ENCODE results near the gene TEPSIN. TPM values are rescaled to one million over a fixed set of nuclear protein-coding genes. Genes with fewer than 3 reads are reported as not detected.
A peak's percentile ranks its signal among the peaks of the same experiment; 100 is the strongest.

TEPSIN gene
- total RNA-seq, 2 experiments from 2014 or later: 28.2 to 32.2 TPM

DNA sequence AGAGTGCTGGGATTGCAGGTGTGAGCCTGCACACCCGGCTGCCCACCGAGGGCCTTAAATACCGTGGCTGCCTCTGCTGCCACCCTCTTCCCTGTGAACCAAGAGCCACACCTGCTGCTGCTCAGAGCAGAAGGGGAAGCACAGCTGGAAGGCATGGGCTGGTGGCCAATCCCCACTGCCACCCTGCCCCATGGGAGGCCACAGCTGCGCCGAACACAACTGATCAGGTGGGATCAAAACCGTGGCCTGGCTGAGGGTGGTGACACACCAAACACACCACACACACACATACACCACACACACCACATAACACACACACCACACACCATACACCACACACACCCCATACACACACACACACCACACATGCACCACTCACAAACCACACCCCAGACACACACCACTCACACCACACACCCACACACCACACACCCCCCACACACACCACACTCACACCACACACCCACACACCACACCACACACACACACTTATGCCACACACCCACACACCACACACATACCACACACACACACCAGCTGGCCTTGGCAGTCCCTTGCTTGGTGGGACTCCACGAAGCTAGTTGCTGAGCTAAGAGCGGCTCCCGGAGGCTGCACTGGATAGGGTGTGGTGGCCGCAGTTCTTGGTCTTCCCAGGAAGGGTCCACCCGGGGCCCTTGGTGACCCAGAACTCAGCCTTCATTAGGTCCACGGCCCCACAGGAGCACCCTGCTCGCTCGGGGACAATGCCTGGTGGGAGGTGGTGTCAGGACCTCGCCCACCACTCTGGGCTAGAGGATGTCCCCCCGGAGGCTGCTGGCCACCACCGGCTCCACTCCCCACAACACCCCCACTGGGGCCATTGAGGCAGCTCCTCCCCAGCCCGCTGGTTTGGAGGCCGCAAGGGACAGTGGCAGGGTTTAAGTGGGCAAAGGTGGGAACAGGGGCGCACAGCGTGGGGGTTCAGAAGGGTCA is 31.0 kb downstream of the TEPSIN start:
- H3K4me1 Mint-ChIP-seq (ENCODE audit: low read depth): peaks cover 2% of the 10 kb centered on the region
- no peaks in the 10 kb centered on the region for H3K27me3 Mint-ChIP-seq
- no peak overlapping the region for H3K4me3 Mint-ChIP-seq
- POLR2A ChIA-PET: no interaction called here
- no peaks in the 10 kb centered on the region for H3K36me3 Mint-ChIP-seq (ENCODE audit: low read depth)
- ATAC-seq (peak; percentile 39), DNase-seq (peak; percentile 14)
- no peaks in the 10 kb centered on the region for H3K9me3 Mint-ChIP-seq
- intact Hi-C loops (cut with micrococcal nuclease): no loop called here
- CTCF ChIA-PET: no interaction called here
- TF ChIP-seq, protein P1, sequence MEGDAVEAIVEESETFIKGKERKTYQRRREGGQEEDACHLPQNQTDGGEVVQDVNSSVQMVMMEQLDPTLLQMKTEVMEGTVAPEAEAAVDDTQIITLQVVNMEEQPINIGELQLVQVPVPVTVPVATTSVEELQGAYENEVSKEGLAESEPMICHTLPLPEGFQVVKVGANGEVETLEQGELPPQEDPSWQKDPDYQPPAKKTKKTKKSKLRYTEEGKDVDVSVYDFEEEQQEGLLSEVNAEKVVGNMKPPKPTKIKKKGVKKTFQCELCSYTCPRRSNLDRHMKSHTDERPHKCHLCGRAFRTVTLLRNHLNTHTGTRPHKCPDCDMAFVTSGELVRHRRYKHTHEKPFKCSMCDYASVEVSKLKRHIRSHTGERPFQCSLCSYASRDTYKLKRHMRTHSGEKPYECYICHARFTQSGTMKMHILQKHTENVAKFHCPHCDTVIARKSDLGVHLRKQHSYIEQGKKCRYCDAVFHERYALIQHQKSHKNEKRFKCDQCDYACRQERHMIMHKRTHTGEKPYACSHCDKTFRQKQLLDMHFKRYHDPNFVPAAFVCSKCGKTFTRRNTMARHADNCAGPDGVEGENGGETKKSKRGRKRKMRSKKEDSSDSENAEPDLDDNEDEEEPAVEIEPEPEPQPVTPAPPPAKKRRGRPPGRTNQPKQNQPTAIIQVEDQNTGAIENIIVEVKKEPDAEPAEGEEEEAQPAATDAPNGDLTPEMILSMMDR (IDR thresholded peaks at IDR 0.05): no peak
- no peak overlapping the region for H3K27ac Mint-ChIP-seq

DNA sequence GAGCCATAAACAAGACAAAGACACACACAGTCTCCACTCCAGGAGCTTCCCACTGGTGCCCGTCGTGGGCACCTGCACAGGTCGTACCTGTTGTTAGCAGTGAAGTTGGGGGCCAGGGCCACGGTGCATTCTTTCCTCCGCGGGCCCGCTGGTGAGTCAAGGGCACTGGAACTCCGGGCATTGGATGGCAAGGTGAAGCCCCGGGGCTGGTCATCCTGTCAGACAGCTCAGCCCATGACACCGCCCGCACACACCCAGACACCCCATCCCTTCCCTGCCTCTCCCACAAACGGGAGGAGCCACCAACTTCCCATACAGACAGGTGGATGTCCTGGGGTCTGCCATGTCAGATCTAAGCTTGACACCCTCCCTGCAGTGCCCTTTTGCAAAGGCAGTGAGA is 32.2 kb downstream of the TEPSIN start:
- ChIA-PET POLR2A (no interaction called here), CTCF (no interaction called here)
- Mint-ChIP-seq H3K9me3 (no peaks in the 10 kb centered on the region), H3K4me1 (ENCODE audit: low read depth) (no peaks in the 10 kb centered on the region), H3K4me3 (no peak overlapping the region), H3K27ac (no peak overlapping the region), H3K36me3 (ENCODE audit: low read depth) (no peaks in the 10 kb centered on the region), H3K27me3 (no peaks in the 10 kb centered on the region)
- no peak for DNase-seq
- TF ChIP-seq, protein P1 (IDR thresholded peaks at IDR 0.05): no peak
- intact Hi-C loops (cut with micrococcal nuclease): no loop called here
- no peak for ATAC-seq

DNA sequence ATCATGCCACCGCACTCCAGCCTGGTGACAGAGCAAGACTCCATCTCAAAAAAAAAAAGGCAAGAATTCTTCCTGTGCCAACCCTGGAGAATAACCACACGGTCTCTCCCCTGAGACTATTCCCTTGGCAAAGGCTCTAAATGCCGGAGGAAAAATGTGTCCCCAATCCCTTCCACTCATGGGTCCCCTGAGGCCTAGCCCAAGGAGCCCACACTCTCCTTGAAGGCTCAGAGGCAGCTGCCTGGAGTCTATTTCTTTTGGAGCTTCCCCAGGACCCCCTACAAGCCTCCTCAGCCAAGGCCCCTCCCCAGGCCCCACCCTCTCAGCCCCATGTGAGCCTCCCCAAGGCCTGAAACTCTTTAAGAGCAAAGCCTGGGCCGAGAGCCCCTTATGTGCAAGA is 32.7 kb downstream of the TEPSIN start:
- Mint-ChIP-seq H3K9me3 (no peaks in the 10 kb centered on the region), H3K4me3 (no peak overlapping the region), H3K4me1 (ENCODE audit: low read depth) (no peaks in the 10 kb centered on the region), H3K27ac (no peak overlapping the region), H3K36me3 (ENCODE audit: low read depth) (no peaks in the 10 kb centered on the region), H3K27me3 (no peaks in the 10 kb centered on the region)
- ATAC-seq: no peak
- intact Hi-C loops (cut with micrococcal nuclease): no loop called here
- ChIA-PET POLR2A (no interaction called here), CTCF (no interaction called here)
- DNase-seq: no peak
- TF ChIP-seq, protein P1 (IDR thresholded peaks at IDR 0.05): no peak

DNA sequence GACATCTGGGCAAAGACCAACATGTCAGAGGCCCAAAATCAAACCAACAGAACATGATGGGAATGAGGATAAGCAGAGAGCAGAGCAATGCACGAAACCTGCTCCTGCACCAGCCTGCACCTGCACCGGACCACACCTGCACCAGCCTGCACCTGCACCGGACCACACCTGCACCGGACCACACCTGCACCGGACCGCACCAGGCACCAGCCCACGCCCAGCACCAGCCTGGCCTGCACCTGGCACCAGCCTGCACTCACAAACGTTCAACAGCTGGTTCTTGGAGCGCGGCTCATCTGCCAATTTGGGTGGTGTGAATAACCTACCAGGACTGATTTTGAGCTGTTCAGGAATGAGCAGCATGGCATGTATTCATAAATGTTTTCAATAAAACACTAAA is 34.3 kb downstream of the TEPSIN start:
- ChIA-PET CTCF (no interaction called here), POLR2A (interaction anchor here (0.6 to 0.9 kb wide), 2 partner anchors 8 to 77 kb away, joined by 3 to 4 read pairs; no protein-coding TSS in a partner anchor)
- DNase-seq: no peak
- TF ChIP-seq, protein P1 (IDR thresholded peaks at IDR 0.05): no peak
- no peak for ATAC-seq
- no peak overlapping the region for H3K27ac Mint-ChIP-seq
- H3K9me3 Mint-ChIP-seq: no peaks in the 10 kb centered on the region
- no peaks in the 10 kb centered on the region for H3K4me1 Mint-ChIP-seq (ENCODE audit: low read depth)
- intact Hi-C loops (cut with micrococcal nuclease): no loop called here
- H3K36me3 Mint-ChIP-seq (ENCODE audit: low read depth): no peaks in the 10 kb centered on the region
- H3K4me3 Mint-ChIP-seq: no peak overlapping the region
- no peaks in the 10 kb centered on the region for H3K27me3 Mint-ChIP-seq

DNA sequence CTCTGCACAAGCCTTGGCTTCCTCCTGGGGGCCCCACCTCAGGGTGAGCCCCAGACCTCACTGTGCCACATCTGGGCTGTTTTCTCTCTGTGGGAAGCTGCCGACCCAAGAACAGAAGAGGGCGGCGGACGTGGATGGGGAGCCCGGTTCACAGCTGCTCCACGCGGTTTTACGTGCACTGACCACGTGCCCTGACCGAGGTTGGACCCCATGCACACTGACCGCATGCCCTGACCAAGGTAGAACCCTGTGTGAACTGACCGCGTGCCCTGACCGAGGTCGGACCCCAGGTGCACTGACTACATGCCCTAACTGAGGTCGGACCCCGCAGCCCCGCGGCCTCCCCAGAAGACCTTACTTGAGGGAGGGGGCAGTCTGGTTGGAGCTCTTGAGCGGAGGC is 35.7 kb downstream of the TEPSIN start:
- intact Hi-C loops (cut with micrococcal nuclease): no loop called here
- no peaks in the 10 kb centered on the region for H3K9me3 Mint-ChIP-seq
- no peak overlapping the region for H3K27ac Mint-ChIP-seq
- ATAC-seq: no peak
- ChIA-PET POLR2A (no interaction called here), CTCF (no interaction called here)
- H3K4me3 Mint-ChIP-seq: no peak overlapping the region
- no peaks in the 10 kb centered on the region for H3K36me3 Mint-ChIP-seq (ENCODE audit: low read depth)
- TF ChIP-seq, protein P1 (IDR thresholded peaks at IDR 0.05): no peak
- H3K27me3 Mint-ChIP-seq: no peaks in the 10 kb centered on the region
- no peak for DNase-seq
- no peaks in the 10 kb centered on the region for H3K4me1 Mint-ChIP-seq (ENCODE audit: low read depth)
